ENCODE measurements around the gene RBPJ. TPM values are rescaled to one million over a fixed set of nuclear protein-coding genes. Genes with fewer than 3 reads are reported as not detected.

The RBPJ gene
- total and polyA plus RNA-seq, 2 of the 8 experiments (the other 6 are each of a cell fraction or from before 2014, with no cell fraction given), result 65.5 to 217 TPM

DNA sequence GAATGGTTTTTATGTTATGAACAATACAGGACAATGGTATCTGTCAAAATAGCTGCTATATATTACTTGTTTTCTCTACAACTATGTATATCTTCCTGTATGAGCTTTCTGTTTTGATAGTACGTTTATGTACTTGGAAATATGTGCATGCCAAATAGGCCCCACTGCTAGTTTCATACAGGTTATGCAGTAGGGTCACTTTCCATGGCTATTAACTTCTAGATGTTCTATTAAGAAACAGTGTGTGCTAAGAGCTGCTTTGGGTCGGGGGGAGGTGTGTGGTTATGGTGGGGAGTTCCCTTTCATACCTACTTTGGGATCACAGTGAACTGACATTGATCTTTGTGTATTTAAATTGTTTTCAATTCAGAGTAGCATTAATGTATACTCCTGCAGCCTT, 30.9 kb downstream of the RBPJ start:
- Histone ChIP-seq H2BK15ac (ENCODE audit: low read length) (no peak overlapping the region), H3K27me3 (replicated peaks in 1 of 4; ENCODE audit: control insufficient read depth in 3 of 4, extremely low read depth in 1 of 4, insufficient read depth in 3 of 4, low read length in 3 of 4) (no peaks in the 10 kb centered on the region), H2BK12ac (ENCODE audit: low read depth, low read length) (no peak overlapping the region), H3K18ac (ENCODE audit: extremely low read depth, low read length) (no peak overlapping the region), H4K91ac (replicated peaks; ENCODE audit: insufficient read length, low read length) (no peak overlapping the region), H3K27ac (ENCODE audit: low read depth, low read length) (no peak overlapping the region), H3K14ac (ENCODE audit: insufficient read length) (no peak overlapping the region), H4K8ac (ENCODE audit: extremely low read depth, insufficient read depth, low read length) (no peak overlapping the region), H3K79me2 (ENCODE audit: control insufficient read depth in 1 of 2, insufficient read depth in 2 of 2, low read length in 2 of 2) (peaks cover 54 to 98% of the 10 kb centered on the region in 2 experiments), H2BK20ac (ENCODE audit: low read length) (no peak overlapping the region), H4K20me1 (replicated peaks in 1 of 2; ENCODE audit: control insufficient read depth in 1 of 2, insufficient read depth in 2 of 2, low read length in 2 of 2) (peaks cover 29 to 32% of the 10 kb centered on the region in 2 experiments), H3K4me3 (ENCODE audit: extremely low read depth in 1 of 4, insufficient read depth in 2 of 4, low read depth in 3 of 4, low read length in 4 of 4) (no peak overlapping the region), H2BK5ac (ENCODE audit: low read depth, low read length) (no peak overlapping the region), H3K36me3 (ENCODE audit: control insufficient read depth in 2 of 4, insufficient read depth in 4 of 4, low read length in 3 of 4) (no peaks in the 10 kb centered on the region), H3K23me2 (ENCODE audit: low read depth, low read length) (no peaks in the 10 kb centered on the region), H3K4me2 (ENCODE audit: insufficient read depth in 1 of 2, low read depth in 2 of 2, low read length in 2 of 2) (no peak overlapping the region), H3K23ac (ENCODE audit: insufficient read length) (no peak overlapping the region), H3K9ac (replicated peaks in 1 of 4; ENCODE audit: extremely low read depth in 1 of 4, low read depth in 3 of 4, low read length in 3 of 4) (no peak overlapping the region), H3K56ac (replicated peaks; ENCODE audit: insufficient read length, low read depth, low read length) (no peak overlapping the region), H4K5ac (ENCODE audit: insufficient read length, low read depth, low read length) (no peak overlapping the region), H3K79me1 (ENCODE audit: low read depth, low read length) (peaks cover 9% of the 10 kb centered on the region), H2BK120ac (replicated peaks; ENCODE audit: low read depth, low read length) (no peak overlapping the region), H3K4ac (replicated peaks; ENCODE audit: insufficient read length, low read depth, low read length) (no peak overlapping the region), H3K4me1 (replicated peaks in 1 of 4; ENCODE audit: control insufficient read depth in 3 of 4, insufficient read depth in 4 of 4, low read length in 3 of 4) (peaks cover 0 to 13% (median 9%) of the 10 kb centered on the region in 4 experiments; a peak in 4 of 7 replicates), H2AK5ac (ENCODE audit: low read depth, low read length) (no peak overlapping the region), H3K9me3 (ENCODE audit: insufficient read depth in 2 of 2, low read depth in 1 of 2, low read length in 1 of 2) (no peaks in the 10 kb centered on the region), H2AFZ (ENCODE audit: low read length) (no peak overlapping the region)
- no peak for DNase-seq (ENCODE audit: low read depth in 1 of 2, low spot score in 2 of 2)
- FAIRE-seq, result no peak
- TF ChIP-seq SIRT6 (IDR thresholded peaks at IDR 0.05; ENCODE audit: low read length) (no peak), CBX5 (IDR thresholded peaks at IDR 0.05; ENCODE audit: low read depth, low read length) (no peak), SIX5 (IDR thresholded peaks at IDR 0.05; ENCODE audit: low read depth, low read length) (no peak), CTBP2 (IDR thresholded peaks at IDR 0.05; ENCODE audit: borderline replicate concordance, insufficient read depth, insufficient read length, low read length) (no peak)
- TF ChIP-seq, protein P1, sequence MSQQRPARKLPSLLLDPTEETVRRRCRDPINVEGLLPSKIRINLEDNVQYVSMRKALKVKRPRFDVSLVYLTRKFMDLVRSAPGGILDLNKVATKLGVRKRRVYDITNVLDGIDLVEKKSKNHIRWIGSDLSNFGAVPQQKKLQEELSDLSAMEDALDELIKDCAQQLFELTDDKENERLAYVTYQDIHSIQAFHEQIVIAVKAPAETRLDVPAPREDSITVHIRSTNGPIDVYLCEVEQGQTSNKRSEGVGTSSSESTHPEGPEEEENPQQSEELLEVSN (IDR thresholded peaks at IDR 0.05), result no peak
- TF ChIP-seq, protein P2, sequence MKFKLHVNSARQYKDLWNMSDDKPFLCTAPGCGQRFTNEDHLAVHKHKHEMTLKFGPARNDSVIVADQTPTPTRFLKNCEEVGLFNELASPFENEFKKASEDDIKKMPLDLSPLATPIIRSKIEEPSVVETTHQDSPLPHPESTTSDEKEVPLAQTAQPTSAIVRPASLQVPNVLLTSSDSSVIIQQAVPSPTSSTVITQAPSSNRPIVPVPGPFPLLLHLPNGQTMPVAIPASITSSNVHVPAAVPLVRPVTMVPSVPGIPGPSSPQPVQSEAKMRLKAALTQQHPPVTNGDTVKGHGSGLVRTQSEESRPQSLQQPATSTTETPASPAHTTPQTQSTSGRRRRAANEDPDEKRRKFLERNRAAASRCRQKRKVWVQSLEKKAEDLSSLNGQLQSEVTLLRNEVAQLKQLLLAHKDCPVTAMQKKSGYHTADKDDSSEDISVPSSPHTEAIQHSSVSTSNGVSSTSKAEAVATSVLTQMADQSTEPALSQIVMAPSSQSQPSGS (IDR thresholded peaks at IDR 0.05; ENCODE audit: low read length), result no peak
- ChIA-PET POLR2A (ENCODE audit: partially characterized antibody) (interaction anchor here (1.7 kb wide), 1 partner anchor 11 kb away, joined by 9 read pairs; no protein-coding TSS in a partner anchor), CTCF (ENCODE audit: partially characterized antibody) (interaction anchor here (0.8 to 2.3 kb wide), 6 partner anchors 9 to 107 kb away, joined by 3 to 17 read pairs (median 4); no protein-coding TSS in a partner anchor)
- 90% methylated on average over 2 of the region's 2 CpGs; no CpG with 5 or more reads in 1 of the 2 experiments for WGBS, 2 experiments (ENCODE audit: extremely low coverage in 1 of 2, insufficient coverage in 1 of 2, insufficient read length in 1 of 2, insufficient replicate concordance in 2 of 2, low coverage in 1 of 2, low lambda C conversion rate in 2 of 2, missing lambda C conversion rate in 1 of 2)

Data from H1 (cell line).